ENCODE data around the gene NDUFB3.

DNA sequence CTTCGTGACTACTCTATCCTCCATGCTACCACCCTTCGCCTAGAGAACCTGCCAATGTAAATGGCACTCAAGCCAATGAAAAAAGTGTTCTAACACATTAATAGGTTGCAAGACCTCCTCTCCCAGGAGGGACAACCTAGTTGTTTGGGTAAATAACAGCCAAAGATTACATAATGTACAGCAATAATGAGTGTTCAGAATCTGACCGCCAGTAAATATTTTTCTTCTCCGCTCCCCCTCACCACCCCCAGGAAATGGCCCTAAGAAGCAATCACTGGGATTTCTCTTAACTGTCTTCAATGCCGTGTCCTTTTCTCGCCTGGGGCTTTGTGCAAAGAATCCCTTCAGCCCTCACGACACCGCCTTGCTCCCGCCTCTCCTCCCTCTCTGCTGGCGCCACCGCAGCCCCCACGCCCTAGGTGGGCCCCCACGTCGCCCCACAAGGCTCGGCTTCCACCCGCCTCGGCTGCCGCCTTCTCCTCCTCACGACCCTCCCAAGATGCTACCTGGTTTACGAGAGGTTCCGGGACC lies 788 bp upstream of the NDUFB3 start:
- TF ChIP-seq, protein P1, sequence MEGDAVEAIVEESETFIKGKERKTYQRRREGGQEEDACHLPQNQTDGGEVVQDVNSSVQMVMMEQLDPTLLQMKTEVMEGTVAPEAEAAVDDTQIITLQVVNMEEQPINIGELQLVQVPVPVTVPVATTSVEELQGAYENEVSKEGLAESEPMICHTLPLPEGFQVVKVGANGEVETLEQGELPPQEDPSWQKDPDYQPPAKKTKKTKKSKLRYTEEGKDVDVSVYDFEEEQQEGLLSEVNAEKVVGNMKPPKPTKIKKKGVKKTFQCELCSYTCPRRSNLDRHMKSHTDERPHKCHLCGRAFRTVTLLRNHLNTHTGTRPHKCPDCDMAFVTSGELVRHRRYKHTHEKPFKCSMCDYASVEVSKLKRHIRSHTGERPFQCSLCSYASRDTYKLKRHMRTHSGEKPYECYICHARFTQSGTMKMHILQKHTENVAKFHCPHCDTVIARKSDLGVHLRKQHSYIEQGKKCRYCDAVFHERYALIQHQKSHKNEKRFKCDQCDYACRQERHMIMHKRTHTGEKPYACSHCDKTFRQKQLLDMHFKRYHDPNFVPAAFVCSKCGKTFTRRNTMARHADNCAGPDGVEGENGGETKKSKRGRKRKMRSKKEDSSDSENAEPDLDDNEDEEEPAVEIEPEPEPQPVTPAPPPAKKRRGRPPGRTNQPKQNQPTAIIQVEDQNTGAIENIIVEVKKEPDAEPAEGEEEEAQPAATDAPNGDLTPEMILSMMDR (IDR thresholded peaks at IDR 0.05) = no peak
- TF ChIP-seq POLR2A (IDR thresholded peaks at IDR 0.05) = no peak
